HCT116 (cell line): ENCODE data around the gene SEC14L1. TPM values are rescaled to one million over a fixed set of nuclear protein-coding genes. Genes with fewer than 3 reads are reported as not detected.

Experiments used
- ATAC-seq: fragments of 200-7000 bp; cut with Tn5 transposase; 2 replicates; pipeline ENCODE4 v1.9.1; 2020; ENCODE audit warnings: mild to moderate bottlenecking, moderate library complexity
- BruUV-seq: library from RNA; stranded (reverse); fragments of 400-500 nt; replicated peaks from 2 replicates; lab custom pipeline; 2021; lab: Mats Ljungman, UMichigan
- CTCF ChIA-PET: fragments of 300-600 bp; sonication (Branson Sonifier 250); formaldehyde crosslinking; loops from one replicate; lab custom pipeline; 2021; ENCODE audit warnings: antibody characterized with exemption; lab: Charles Lee
- POLR2A ChIA-PET: fragments of 300-600, 350-600 bp; sonication (Branson Sonifier 250); formaldehyde crosslinking; loops from one replicate; lab custom pipeline; 2021; ENCODE audit warnings: antibody characterized with exemption; lab: Charles Lee
- RAD21 ChIA-PET, 2 experiments: fragments of 300-600 bp; sonication (Branson Sonifier 250); formaldehyde crosslinking; loops; one replicate each; lab custom pipeline; 2023; ENCODE audit warnings: low total read pairs in 2 of 2; ENCODE audit not compliant: uncharacterized antibody in 2 of 2, unreplicated experiment in 2 of 2, low non-redundant PET in 1 of 2; lab: Charles Lee
- DNase-seq: peaks from one replicate; pipeline ENCODE4 v3.0.0-alpha.2; 2010; ENCODE audit warnings: low read depth, low spot score
- H2AFZ ChIP-seq: fragments of 200-600 bp; shearing (Covaris generic), sonication (generic); 2 replicates; pipeline ENCODE4 v1.6.1; 2017; ENCODE audit warnings: low read depth, mixed run types, mixed read lengths, antibody characterized with exemption, low read length; ENCODE audit not compliant: poor library complexity, severe bottlenecking
- H3K27ac ChIP-seq: 2 replicates; pipeline ENCODE4 v1.5.1; 2012; ENCODE audit warnings: low read depth, low read length
- H3K27me3 ChIP-seq: fragments of 200-600 bp; sonication (generic); 2 replicates; pipeline ENCODE4 v1.6.1; 2016; ENCODE audit warnings: mixed run types, low read length, mixed read lengths; ENCODE audit not compliant: insufficient read depth
- H3K36me3 ChIP-seq, 2 experiments: fragments of 200-500 bp in 1 of 2; fragments of 200-600 bp in 1 of 2; sonication (Bioruptor generic) in 1 of 2; sonication (generic) in 1 of 2; 2 replicates each; pipeline versions ENCODE4 v1.5.1 to v1.6.1; 2014 to 2016; ENCODE audit warnings: low read length in 2 of 2, inconsistent platforms in 1 of 2, mixed read lengths in 1 of 2, mixed run types in 1 of 2; ENCODE audit not compliant: insufficient read depth in 2 of 2, control insufficient read depth in 1 of 2
- H3K4me1 ChIP-seq, 2 experiments: fragments of 200-600 bp in 1 of 2; sonication (generic) in 1 of 2; 2 replicates each; pipeline versions ENCODE4 v1.5.1 to v1.6.1; 2012 to 2017; ENCODE audit warnings: low read length in 2 of 2, inconsistent platforms in 1 of 2, mild to moderate bottlenecking in 1 of 2, mixed read lengths in 1 of 2, mixed run types in 1 of 2, moderate library complexity in 1 of 2; ENCODE audit not compliant: insufficient read depth in 2 of 2, control insufficient read depth in 1 of 2
- H3K4me2 ChIP-seq: fragments of 200-600 bp; sonication (generic); 2 replicates; pipeline ENCODE4 v1.6.1; 2017; ENCODE audit warnings: mixed run types, low read length, mixed read lengths
- H3K4me3 ChIP-seq, 2 experiments: fragments of 200-600 bp in 1 of 2; sonication (generic) in 1 of 2; replicated peaks in 1 of 2; 2 replicates each; pipeline ENCODE4 v1.5.1; 2011 to 2016; ENCODE audit warnings: low read length in 2 of 2, control low read depth in 1 of 2, low read depth in 1 of 2, mild to moderate bottlenecking in 1 of 2, mixed read lengths in 1 of 2, mixed run types in 1 of 2
- H3K79me2 ChIP-seq: fragments of 200-600 bp; sonication (generic); 2 replicates; pipeline ENCODE4 v1.6.1; 2017; ENCODE audit warnings: mild to moderate bottlenecking, mixed run types, low read length, moderate library complexity, mixed read lengths; ENCODE audit not compliant: insufficient read depth
- H3K9ac ChIP-seq: fragments of 200-600 bp; sonication (generic); 2 replicates; pipeline ENCODE4 v1.6.1; 2016; ENCODE audit warnings: low read length, mixed read lengths
- H3K9me2 ChIP-seq: fragments of 200-600 bp; sonication (generic), shearing (Covaris generic); 2 replicates; pipeline ENCODE4 v1.6.1; 2017; ENCODE audit warnings: mixed run types, mild to moderate bottlenecking, moderate library complexity; ENCODE audit not compliant: insufficient read depth
- H3K9me3 ChIP-seq, 2 experiments: fragments of 200-500 bp in 1 of 2; fragments of 200-600 bp in 1 of 2; sonication (Bioruptor generic) in 1 of 2; sonication (generic) in 1 of 2; 2 replicates each; pipeline ENCODE4 v1.6.1; 2014 to 2017; ENCODE audit warnings: low read length in 2 of 2, mixed read lengths in 2 of 2, inconsistent platforms in 1 of 2, low read depth in 1 of 2, mild to moderate bottlenecking in 1 of 2, mixed run types in 1 of 2, moderate library complexity in 1 of 2; ENCODE audit not compliant: control insufficient read depth in 1 of 2, insufficient read depth in 1 of 2
- H4K20me1 ChIP-seq: fragments of 200-600 bp; sonication (generic), shearing (Covaris generic); 2 replicates; pipeline ENCODE4 v1.6.1; 2017; ENCODE audit warnings: mixed run types, mild to moderate bottlenecking, moderate library complexity; ENCODE audit not compliant: insufficient read depth
- CEBPB ChIP-seq: IDR thresholded peaks from 2 replicates; pipeline ENCODE4 v1.6.1; 2012; ENCODE audit warnings: low read depth
- CTCF ChIP-seq, 3 experiments: fragments of 200-600 bp in 1 of 3; sonication (generic) in 1 of 3; IDR thresholded peaks in 2 of 3; conservative IDR thresholded peaks in 1 of 3; 2 replicates each; pipeline ENCODE4 v1.5.1; 2012 to 2017; ENCODE audit warnings: low read depth in 2 of 3, low read length in 2 of 3, antibody characterized with exemption in 1 of 3, borderline replicate concordance in 1 of 3, control low read depth in 1 of 3, mild to moderate bottlenecking in 1 of 3, mixed read lengths in 1 of 3, mixed run types in 1 of 3, moderate library complexity in 1 of 3; ENCODE audit not compliant: insufficient read depth in 1 of 3
- EZH2 ChIP-seq: fragments of 200-600 bp; sonication (generic); IDR thresholded peaks from 2 replicates; pipeline ENCODE4 v1.6.1; 2017; ENCODE audit warnings: antibody characterized with exemption, mixed run types
- POLR2AphosphoS5 ChIP-seq: IDR thresholded peaks from 2 replicates; pipeline ENCODE4 v1.6.1; 2011; ENCODE audit warnings: mild to moderate bottlenecking, low read depth, low read length, moderate library complexity
- REST ChIP-seq: IDR thresholded peaks from 2 replicates; pipeline ENCODE4 v1.6.1; 2012; ENCODE audit warnings: low read depth
- SIN3A ChIP-seq: IDR thresholded peaks from 2 replicates; pipeline ENCODE4 v1.6.1; 2012; ENCODE audit warnings: low read depth
- SRF ChIP-seq: IDR thresholded peaks from 2 replicates; pipeline ENCODE4 v1.6.1; 2012; ENCODE audit warnings: low read depth
- ZNF274 ChIP-seq: fragments of 200-500 bp; sonication (Bioruptor generic); IDR thresholded peaks from 2 replicates; pipeline ENCODE4 v1.6.1; 2014; ENCODE audit warnings: mild to moderate bottlenecking, low read depth, low read length, inconsistent platforms
- intact Hi-C: fragments of 100-400 bp; cut with micrococcal nuclease; formaldehyde crosslinking; loops from 2 replicates; pipeline ENCODE4 v1.10.0; 2022
- total RNA-seq: library from RNA; stranded (reverse); gene quantifications from one replicate; pipeline ENCODE4 v1.2.1, GENCODE V29; 2021; ENCODE audit not compliant: unreplicated experiment

The SEC14L1 gene
- total RNA-seq, 1 experiment from 2014 or later, result 59.7 TPM

- H4K20me1 ChIP-seq, result no peaks in the 10 kb centered on the region
- H3K9me3 ChIP-seq, result no peaks in the 10 kb centered on the region
- DNase-seq (no peak), ATAC-seq (no peak)
- H3K27me3 ChIP-seq, result no peaks in the 10 kb centered on the region
- CTCF ChIA-PET, result no interaction called here
- intact Hi-C loops, result no loop called here
- H3K4me1 ChIP-seq, result peaks cover 0 to 8% of the 10 kb centered on the region in 2 experiments; a peak in 1 of 4 replicates
- TF ChIP-seq EZH2 (no peak), SIN3A (no peak), POLR2AphosphoS5 (no peak), CEBPB (no peak), SRF (no peak), ZNF274 (no peak), REST (no peak), CTCF (IDR thresholded peaks at IDR 0.05 in 2 of 3, conservative IDR thresholded peaks at IDR 0.05 in 1 of 3; ENCODE audit: borderline replicate concordance in 1 of 3, insufficient read depth in 1 of 3, low read depth in 2 of 3, low read length in 2 of 3) (no peak)
- TF ChIP-seq, all 23 proteins: peak for 0
- no TSS peak for BruUV-seq
- Histone ChIP-seq H3K4me2 (no peak overlapping the region), H3K36me3 (no peaks in the 10 kb centered on the region), H3K27ac (no peak overlapping the region), H2AFZ (no peak overlapping the region), H3K79me2 (peaks cover 24% of the 10 kb centered on the region), H3K9ac (no peak overlapping the region), H3K9me2 (no peaks in the 10 kb centered on the region), H3K4me3 (no peak overlapping the region)
- ChIA-PET POLR2A (no interaction called here), RAD21 (no interaction called here)
These were observed 45.4 kb downstream of the SEC14L1 start for GRCh38 chr17:77186141-77186604.
